GM23338 (cell line): ENCODE data around the gene PCDH12. TPM values are rescaled to one million over a fixed set of nuclear protein-coding genes. Genes with fewer than 3 reads are reported as not detected.

Experiments
- ATAC-seq: fragments of 200-7000 bp; cut with Tn5 transposase; 3 replicates; pipeline ENCODE4 v1.9.1; 2020
- DNase-seq: peaks from one replicate; pipeline ENCODE4 v3.0.0-alpha.2; 2015; ENCODE audit warnings: low spot score
- H2AFZ ChIP-seq: fragments of 200-600 bp; sonication (generic); 2 replicates; pipeline ENCODE4 v1.8.0; 2016; ENCODE audit warnings: antibody characterized with exemption, mild to moderate bottlenecking, moderate library complexity
- H3F3A ChIP-seq: fragments of 200-600 bp; sonication (generic); replicated peaks from 2 replicates; pipeline ENCODE4 v1.8.0; 2017; ENCODE audit warnings: antibody characterized with exemption, mixed run types, low read depth
- H3K27ac ChIP-seq: fragments of 200-600 bp; sonication (generic); 2 replicates; pipeline ENCODE4 v1.6.1; 2016; ENCODE audit warnings: low read depth
- H3K27me3 ChIP-seq: fragments of 200-600 bp; sonication (generic); 2 replicates; pipeline ENCODE4 v1.8.0; 2016; ENCODE audit warnings: mild to moderate bottlenecking, mixed run types, moderate library complexity; ENCODE audit not compliant: insufficient read depth
- H3K36me3 ChIP-seq: fragments of 200-600 bp; sonication (generic); 2 replicates; pipeline ENCODE4 v1.8.0; 2016; ENCODE audit warnings: mild to moderate bottlenecking; ENCODE audit not compliant: insufficient read depth
- H3K4me1 ChIP-seq: fragments of 200-600 bp; sonication (generic); 2 replicates; pipeline ENCODE4 v1.8.0; 2016; ENCODE audit warnings: mild to moderate bottlenecking, moderate library complexity; ENCODE audit not compliant: insufficient read depth
- H3K4me2 ChIP-seq: fragments of 200-600 bp; sonication (generic); 2 replicates; pipeline ENCODE4 v1.7.1; 2017; ENCODE audit warnings: mixed run types
- H3K4me3 ChIP-seq: fragments of 200-600 bp; sonication (generic); 2 replicates; pipeline ENCODE4 v1.6.1; 2016; ENCODE audit warnings: mixed run types
- H3K79me2 ChIP-seq: fragments of 200-600 bp; sonication (generic); replicated peaks from 2 replicates; pipeline ENCODE4 v1.8.0; 2017; ENCODE audit warnings: mild to moderate bottlenecking; ENCODE audit not compliant: insufficient read depth
- H3K9me2 ChIP-seq: fragments of 200-600 bp; sonication (generic); 2 replicates; pipeline ENCODE4 v1.8.0; 2017; ENCODE audit not compliant: insufficient read depth
- H4K20me1 ChIP-seq: fragments of 200-600 bp; sonication (generic); replicated peaks from 2 replicates; pipeline ENCODE4 v1.8.0; 2017; ENCODE audit warnings: mild to moderate bottlenecking; ENCODE audit not compliant: insufficient read depth
- H3K27ac Mint-ChIP-seq: 2 replicates; pipeline ENCODE4 v1.8.0; 2020; ENCODE audit warnings: inconsistent platforms, mild to moderate bottlenecking, moderate library complexity, mixed read lengths
- H3K27me3 Mint-ChIP-seq: 3 replicates; pipeline ENCODE4 v1.8.0; 2022; ENCODE audit warnings: low read depth, mild to moderate bottlenecking, moderate library complexity, mixed read lengths, inconsistent platforms; ENCODE audit not compliant: insufficient read depth, poor library complexity
- H3K36me3 Mint-ChIP-seq: 3 replicates; pipeline ENCODE4 v1.8.0; 2021; ENCODE audit warnings: low read depth, mild to moderate bottlenecking, inconsistent platforms, moderate library complexity, mixed read lengths
- H3K4me1 Mint-ChIP-seq: 3 replicates; pipeline ENCODE4 v1.8.0; 2020; ENCODE audit warnings: mild to moderate bottlenecking, inconsistent platforms, mixed read lengths
- H3K4me3 Mint-ChIP-seq: 3 replicates; pipeline ENCODE4 v1.8.0; 2021; ENCODE audit warnings: moderate library complexity, mild to moderate bottlenecking, inconsistent platforms, mixed read lengths
- H3K9me3 Mint-ChIP-seq: 3 replicates; pipeline ENCODE4 v1.8.0; 2020; ENCODE audit warnings: moderate library complexity, mild to moderate bottlenecking, inconsistent platforms, mixed read lengths
- CREB1 ChIP-seq: fragments of 250-450 bp; sonication (Bioruptor Pico); IDR thresholded peaks from 2 replicates; pipeline ENCODE4 v1.5.0; 2020; ENCODE audit warnings: low read depth, mild to moderate bottlenecking, moderate library complexity
- STAT1 ChIP-seq: IDR thresholded peaks from one replicate; pipeline ENCODE4 v1.6.1; 2016; ENCODE audit warnings: antibody characterized with exemption; ENCODE audit not compliant: unreplicated experiment
- ZNF114 ChIP-seq: fragments of 250-450 bp; sonication (Bioruptor Pico); IDR thresholded peaks from 2 replicates; pipeline ENCODE4 v1.5.0; 2020; ENCODE audit warnings: mild to moderate bottlenecking, moderate library complexity
- ZNF331 ChIP-seq: fragments of 250-450 bp; sonication (Bioruptor Pico); IDR thresholded peaks from 2 replicates; pipeline ENCODE4 v1.5.0; 2020; ENCODE audit warnings: low read depth, mild to moderate bottlenecking, moderate library complexity
- polyA plus RNA-seq: library from polyadenylated mRNA; unstranded; fragments of >200 nt; fragmentation: Nextera tagmentation; extraction: Ambion mirVana; gene quantifications from 2 replicates; pipeline ENCODE4 v1.2.1, GENCODE V29; 2016
- total RNA-seq: library from RNA; depleted of rRNA; stranded (reverse); fragments of >200 nt; shearing (Covaris generic); gene quantifications from 2 replicates; pipeline ENCODE4 v1.2.3, GENCODE V29; 2014
- TF ChIP-seq, protein P1 (sequence below): fragments of 250-450 bp; sonication (Bioruptor Pico); IDR thresholded peaks from 2 replicates; pipeline ENCODE4 v1.5.0; 2020; ENCODE audit warnings: mild to moderate bottlenecking, moderate library complexity
- TF ChIP-seq, protein P2 (sequence below), 2 experiments: fragments of 200-600 bp in 1 of 2; sonication (generic) in 1 of 2; conservative IDR thresholded peaks; 2 replicates each; pipeline versions ENCODE4 v1.5.1 to v1.6.1; 2016 to 2017; ENCODE audit warnings: antibody characterized with exemption in 2 of 2, low read depth in 2 of 2, mild to moderate bottlenecking in 2 of 2, moderate library complexity in 1 of 2

The PCDH12 gene
- total and polyA plus RNA-seq, 2 experiments from 2014 or later: 0.14 to 0.29 TPM

DNA sequence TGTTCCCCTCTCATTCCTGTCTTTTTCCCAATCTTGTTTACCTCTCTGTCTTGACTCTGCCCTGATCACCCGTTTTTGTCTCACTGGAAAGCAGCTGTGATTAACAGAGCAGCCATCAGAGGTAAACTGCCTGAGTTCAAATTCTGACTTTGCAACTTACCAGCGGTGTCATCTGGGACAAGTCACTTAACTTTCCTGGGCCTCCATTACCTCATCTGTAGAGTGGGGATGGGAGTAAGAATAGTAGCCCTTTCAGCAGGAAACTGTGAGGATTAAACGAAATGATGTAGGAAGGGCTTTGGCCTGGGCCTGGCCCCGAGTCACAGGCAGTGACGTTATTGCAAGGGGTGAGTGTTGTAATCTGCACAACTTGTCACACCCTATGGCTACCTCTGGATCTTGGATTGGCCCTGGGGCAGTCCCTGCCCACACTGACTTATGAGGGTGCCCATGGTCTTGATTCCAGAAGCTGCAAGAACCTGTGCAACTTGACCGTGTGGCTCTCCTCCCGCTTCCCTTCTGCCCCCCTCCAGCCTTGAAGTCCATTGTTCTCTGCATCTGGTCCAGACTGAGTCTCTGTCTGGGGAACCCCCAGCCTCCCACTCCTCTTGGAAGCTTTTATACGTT, 657 bp upstream of the PCDH12 start:
- Mint-ChIP-seq H3K27ac (no peak overlapping the region), H3K4me1 (peaks cover 37% of the 10 kb centered on the region), H3K9me3 (no peaks in the 10 kb centered on the region), H3K36me3 (no peaks in the 10 kb centered on the region), H3K4me3 (no peak overlapping the region), H3K27me3 (peaks cover 3% of the 10 kb centered on the region)
- peak overlapping the region; percentile 15; the same call in 1 of the 2 replicates for H2AFZ ChIP-seq
- H3K4me2 ChIP-seq: no peak overlapping the region
- H3K4me3 ChIP-seq: no peak overlapping the region
- H3K36me3 ChIP-seq: no peaks in the 10 kb centered on the region
- DNase-seq (no peak), ATAC-seq (no peak)
- H3F3A ChIP-seq: no peaks in the 10 kb centered on the region
- no peaks in the 10 kb centered on the region for H4K20me1 ChIP-seq
- H3K4me1 ChIP-seq: peaks cover 16% of the 10 kb centered on the region; the same call in 1 of the 2 replicates
- H3K27me3 ChIP-seq: no peaks in the 10 kb centered on the region
- no peak overlapping the region for H3K27ac ChIP-seq
- no peaks in the 10 kb centered on the region for H3K9me2 ChIP-seq
- TF ChIP-seq, protein P1, sequence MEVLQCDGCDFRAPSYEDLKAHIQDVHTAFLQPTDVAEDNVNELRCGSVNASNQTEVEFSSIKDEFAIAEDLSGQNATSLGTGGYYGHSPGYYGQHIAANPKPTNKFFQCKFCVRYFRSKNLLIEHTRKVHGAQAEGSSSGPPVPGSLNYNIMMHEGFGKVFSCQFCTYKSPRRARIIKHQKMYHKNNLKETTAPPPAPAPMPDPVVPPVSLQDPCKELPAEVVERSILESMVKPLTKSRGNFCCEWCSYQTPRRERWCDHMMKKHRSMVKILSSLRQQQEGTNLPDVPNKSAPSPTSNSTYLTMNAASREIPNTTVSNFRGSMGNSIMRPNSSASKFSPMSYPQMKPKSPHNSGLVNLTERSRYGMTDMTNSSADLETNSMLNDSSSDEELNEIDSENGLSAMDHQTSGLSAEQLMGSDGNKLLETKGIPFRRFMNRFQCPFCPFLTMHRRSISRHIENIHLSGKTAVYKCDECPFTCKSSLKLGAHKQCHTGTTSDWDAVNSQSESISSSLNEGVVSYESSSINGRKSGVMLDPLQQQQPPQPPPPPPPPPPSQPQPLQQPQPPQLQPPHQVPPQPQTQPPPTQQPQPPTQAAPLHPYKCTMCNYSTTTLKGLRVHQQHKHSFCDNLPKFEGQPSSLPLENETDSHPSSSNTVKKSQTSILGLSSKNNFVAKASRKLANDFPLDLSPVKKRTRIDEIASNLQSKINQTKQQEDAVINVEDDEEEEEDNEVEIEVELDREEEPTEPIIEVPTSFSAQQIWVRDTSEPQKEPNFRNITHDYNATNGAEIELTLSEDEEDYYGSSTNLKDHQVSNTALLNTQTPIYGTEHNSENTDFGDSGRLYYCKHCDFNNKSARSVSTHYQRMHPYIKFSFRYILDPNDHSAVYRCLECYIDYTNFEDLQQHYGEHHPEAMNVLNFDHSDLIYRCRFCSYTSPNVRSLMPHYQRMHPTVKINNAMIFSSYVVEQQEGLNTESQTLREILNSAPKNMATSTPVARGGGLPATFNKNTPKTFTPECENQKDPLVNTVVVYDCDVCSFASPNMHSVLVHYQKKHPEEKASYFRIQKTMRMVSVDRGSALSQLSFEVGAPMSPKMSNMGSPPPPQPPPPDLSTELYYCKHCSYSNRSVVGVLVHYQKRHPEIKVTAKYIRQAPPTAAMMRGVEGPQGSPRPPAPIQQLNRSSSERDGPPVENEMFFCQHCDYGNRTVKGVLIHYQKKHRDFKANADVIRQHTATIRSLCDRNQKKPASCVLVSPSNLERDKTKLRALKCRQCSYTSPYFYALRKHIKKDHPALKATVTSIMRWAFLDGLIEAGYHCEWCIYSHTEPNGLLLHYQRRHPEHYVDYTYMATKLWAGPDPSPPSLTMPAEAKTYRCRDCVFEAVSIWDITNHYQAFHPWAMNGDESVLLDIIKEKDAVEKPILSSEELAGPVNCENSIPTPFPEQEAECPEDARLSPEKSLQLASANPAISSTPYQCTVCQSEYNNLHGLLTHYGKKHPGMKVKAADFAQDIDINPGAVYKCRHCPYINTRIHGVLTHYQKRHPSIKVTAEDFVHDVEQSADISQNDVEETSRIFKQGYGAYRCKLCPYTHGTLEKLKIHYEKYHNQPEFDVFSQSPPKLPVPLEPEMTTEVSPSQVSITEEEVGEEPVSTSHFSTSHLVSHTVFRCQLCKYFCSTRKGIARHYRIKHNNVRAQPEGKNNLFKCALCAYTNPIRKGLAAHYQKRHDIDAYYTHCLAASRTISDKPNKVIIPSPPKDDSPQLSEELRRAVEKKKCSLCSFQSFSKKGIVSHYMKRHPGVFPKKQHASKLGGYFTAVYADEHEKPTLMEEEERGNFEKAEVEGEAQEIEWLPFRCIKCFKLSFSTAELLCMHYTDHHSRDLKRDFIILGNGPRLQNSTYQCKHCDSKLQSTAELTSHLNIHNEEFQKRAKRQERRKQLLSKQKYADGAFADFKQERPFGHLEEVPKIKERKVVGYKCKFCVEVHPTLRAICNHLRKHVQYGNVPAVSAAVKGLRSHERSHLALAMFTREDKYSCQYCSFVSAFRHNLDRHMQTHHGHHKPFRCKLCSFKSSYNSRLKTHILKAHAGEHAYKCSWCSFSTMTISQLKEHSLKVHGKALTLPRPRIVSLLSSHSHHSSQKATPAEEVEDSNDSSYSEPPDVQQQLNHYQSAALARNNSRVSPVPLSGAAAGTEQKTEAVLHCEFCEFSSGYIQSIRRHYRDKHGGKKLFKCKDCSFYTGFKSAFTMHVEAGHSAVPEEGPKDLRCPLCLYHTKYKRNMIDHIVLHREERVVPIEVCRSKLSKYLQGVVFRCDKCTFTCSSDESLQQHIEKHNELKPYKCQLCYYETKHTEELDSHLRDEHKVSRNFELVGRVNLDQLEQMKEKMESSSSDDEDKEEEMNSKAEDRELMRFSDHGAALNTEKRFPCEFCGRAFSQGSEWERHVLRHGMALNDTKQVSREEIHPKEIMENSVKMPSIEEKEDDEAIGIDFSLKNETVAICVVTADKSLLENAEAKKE (CRISPR knock-in tag): no peak
- H3K79me2 ChIP-seq: no peaks in the 10 kb centered on the region

DNA sequence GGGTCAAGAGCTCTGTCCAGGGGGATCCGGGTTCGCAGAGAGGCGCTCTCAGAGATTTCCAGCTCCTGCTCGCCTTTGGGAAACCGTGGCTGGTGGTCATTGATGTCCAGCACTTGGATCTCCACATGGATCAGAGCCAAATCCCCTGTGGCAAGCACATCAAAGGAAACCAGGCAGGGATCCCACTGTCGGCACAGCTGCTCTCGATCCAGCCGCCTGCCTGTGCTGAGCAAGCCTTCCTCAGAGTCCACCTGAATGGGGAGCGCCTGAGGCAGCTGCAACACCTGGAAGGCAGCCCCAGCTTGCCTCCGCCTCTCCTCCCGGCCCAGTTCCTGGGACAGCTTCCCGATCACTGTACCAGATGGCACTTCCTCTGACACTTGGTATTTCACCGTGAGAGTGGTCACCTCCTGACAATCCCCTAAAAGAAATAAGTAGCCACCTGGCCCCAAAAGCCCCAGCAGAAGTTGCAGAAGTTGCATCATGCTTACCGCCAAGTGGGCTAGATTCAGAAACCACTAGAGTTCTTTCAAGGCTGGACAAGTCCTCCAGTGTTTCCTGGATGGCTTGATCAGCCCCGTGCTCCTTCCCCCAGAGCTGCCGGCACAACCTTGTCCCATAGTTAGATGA, 520 bp downstream of the PCDH12 start:
- DNase-seq (peak; percentile 25), ATAC-seq (peak; percentile 13; the same call in 1 of the 3 replicates)
- peaks cover 37% of the 10 kb centered on the region for H3K4me1 Mint-ChIP-seq

More for the DNA sequence above, 520 bp downstream of the PCDH12 start:
- Histone ChIP-seq H2AFZ (peak overlapping the region; percentile 15), H3K27ac (no peak overlapping the region), H3K4me2 (no peak overlapping the region; the same call in 1 of the 2 replicates), H4K20me1 (no peaks in the 10 kb centered on the region), H3K79me2 (no peaks in the 10 kb centered on the region), H3K27me3 (no peaks in the 10 kb centered on the region), H3K36me3 (no peaks in the 10 kb centered on the region), H3K4me3 (no peak overlapping the region), H3K4me1 (peaks cover 16% of the 10 kb centered on the region; the same call in 1 of the 2 replicates), H3K9me2 (no peaks in the 10 kb centered on the region), H3F3A (no peaks in the 10 kb centered on the region)
- Mint-ChIP-seq H3K27me3 (peaks cover 3% of the 10 kb centered on the region), H3K36me3 (no peaks in the 10 kb centered on the region), H3K4me3 (no peak overlapping the region), H3K9me3 (no peaks in the 10 kb centered on the region), H3K27ac (no peak overlapping the region)
- no peak for TF ChIP-seq CREB1 (CRISPR knock-in tag)
- TF ChIP-seq, protein P2, sequence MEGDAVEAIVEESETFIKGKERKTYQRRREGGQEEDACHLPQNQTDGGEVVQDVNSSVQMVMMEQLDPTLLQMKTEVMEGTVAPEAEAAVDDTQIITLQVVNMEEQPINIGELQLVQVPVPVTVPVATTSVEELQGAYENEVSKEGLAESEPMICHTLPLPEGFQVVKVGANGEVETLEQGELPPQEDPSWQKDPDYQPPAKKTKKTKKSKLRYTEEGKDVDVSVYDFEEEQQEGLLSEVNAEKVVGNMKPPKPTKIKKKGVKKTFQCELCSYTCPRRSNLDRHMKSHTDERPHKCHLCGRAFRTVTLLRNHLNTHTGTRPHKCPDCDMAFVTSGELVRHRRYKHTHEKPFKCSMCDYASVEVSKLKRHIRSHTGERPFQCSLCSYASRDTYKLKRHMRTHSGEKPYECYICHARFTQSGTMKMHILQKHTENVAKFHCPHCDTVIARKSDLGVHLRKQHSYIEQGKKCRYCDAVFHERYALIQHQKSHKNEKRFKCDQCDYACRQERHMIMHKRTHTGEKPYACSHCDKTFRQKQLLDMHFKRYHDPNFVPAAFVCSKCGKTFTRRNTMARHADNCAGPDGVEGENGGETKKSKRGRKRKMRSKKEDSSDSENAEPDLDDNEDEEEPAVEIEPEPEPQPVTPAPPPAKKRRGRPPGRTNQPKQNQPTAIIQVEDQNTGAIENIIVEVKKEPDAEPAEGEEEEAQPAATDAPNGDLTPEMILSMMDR (conservative IDR thresholded peaks at IDR 0.05; ENCODE audit: low read depth in 2 of 2): no peak
- no peak for TF ChIP-seq ZNF331 (CRISPR knock-in tag)
- TF ChIP-seq STAT1: no peak
- TF ChIP-seq ZNF114 (CRISPR knock-in tag): no peak
